ENCODE measurements around the gene CEP55.
"Not testable (repeated sequence)": the region's sequence is repeated elsewhere in the genome, so short reads cannot be mapped to it uniquely, and the experiment has no call there.

Gene CEP55

DNA sequence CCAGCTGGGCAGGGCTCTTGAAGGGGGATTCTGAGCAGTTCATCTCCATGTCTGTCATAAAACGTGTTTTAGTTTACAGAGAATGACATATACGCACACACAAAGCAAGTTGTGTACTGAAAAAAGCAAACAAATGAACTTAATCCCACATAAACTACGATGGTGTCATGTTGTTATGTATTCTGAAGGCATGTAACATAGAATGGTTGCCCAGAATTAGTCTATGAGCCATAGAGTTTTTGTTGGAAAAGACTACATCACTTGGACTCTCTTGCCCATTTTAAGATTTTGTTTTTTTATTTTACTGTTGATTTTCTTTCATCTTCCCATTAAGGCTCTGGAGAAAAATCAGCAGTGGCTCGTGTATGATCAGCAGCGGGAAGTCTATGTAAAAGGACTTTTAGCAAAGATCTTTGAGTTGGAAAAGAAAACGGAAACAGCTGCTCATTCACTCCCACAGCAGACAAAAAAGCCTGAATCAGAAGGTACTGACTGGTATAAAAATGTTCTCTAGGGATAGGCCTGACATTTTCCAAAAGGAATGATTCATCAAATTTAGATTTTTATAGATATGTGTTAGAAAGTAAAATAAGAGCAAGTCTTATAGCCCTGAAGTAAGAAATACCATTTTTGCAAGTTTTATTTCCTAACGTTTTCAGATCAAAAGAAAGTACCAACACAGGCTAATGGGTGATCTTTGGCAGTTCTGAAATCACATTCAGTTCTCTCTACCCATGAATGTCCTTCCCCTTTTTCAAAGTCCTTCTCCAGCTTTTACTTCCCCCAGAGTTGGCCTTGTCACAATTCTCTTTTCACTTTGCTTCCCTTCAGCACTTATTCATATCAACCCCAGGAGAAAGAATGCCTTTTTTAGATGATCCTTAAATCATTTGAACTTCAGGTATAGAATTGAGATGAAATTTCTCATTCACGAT lies 18.9 kb downstream of the CEP55 start:
- DNase-seq: no peak

GRCh38 chr10:93516006-93516380 lies 19.6 kb downstream of the CEP55 start:
- DNase-seq: no peak

- DNase-seq: no peak
Measured at GRCh38 chr10:93518531-93518930, 22.1 kb downstream of the CEP55 start.

DNA sequence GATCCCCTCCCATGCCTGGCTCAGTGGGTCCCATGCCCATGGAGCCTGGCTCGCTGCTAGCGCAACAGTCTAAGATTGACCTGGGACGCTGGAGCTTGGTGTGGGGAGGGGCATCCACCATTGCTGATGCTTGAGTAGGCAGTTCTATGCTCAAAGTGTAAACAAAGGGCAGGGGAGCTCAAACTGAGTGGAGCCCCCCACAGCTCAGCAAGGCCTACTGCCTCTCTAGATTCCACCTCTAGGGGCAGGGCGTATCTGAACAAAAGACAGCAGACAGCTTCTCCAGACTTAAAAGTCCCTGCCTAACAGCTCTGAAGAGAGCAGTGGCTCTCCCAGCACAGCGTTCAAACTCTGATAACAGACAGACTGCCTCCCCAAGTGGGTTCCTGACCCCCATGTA lies 38.9 kb downstream of the CEP55 start:
- no peak for DNase-seq

- not testable (repeated sequence) for DNase-seq
Measured at GRCh38 chr10:93540871-93541270, 44.5 kb downstream of the CEP55 start.

DNA sequence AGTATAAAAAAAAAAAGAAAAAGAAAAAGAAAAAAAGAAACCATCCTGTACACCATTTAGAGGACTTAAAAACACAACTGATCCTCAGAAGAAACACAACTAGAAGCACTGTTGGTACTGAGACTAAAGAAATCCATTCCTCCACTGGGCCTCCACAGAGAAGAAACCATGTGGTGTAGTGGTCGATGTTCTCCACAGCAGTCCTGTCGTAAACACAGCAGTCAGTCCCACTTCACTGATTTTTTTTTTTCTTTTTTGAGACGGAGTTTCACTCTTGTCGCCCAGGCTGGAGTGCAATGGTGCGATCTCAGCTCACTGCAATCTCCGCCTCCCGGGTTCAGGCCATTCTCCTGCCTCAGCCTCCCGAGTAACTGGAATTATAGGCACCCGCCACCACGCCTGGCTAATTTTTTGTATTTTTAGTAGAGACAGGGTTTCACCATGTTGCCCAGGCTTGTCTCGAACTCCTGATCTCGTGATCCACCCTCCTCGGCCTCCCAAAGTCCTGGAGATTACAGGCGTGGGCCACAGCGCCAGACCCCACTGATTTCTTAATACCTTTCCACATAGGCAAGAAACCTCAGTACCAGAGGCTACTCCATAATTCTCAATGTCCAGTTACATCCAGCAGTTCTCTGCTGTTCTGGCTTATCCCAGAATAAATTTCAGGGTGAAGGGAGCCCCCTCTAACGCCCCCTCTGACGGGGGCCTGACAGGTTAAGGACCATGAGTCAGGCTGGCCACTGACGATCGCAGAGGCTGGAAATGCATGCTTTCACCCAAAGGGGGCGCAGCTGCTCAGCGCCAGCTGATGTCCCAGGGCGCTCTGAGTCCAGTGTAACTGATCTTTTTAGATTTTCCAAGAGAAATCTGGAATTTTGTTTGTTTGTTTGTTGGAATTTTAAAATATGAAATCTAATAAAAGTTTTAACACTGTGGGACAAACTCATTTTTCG lies 45.3 kb downstream of the CEP55 start:
- no peak for DNase-seq

- no peak for DNase-seq
Measured at GRCh38 chr10:93542358-93542791, 46.0 kb downstream of the CEP55 start.

- not testable (repeated sequence) for DNase-seq
Measured at GRCh38 chr10:93546995-93547394, 50.6 kb downstream of the CEP55 start.

GRCh38 chr10:93547522-93547921 lies 51.1 kb downstream of the CEP55 start:
- DNase-seq: no peak

- no peak for DNase-seq
Measured at GRCh38 chr10:93548376-93549071, 52.1 kb downstream of the CEP55 start.

DNA sequence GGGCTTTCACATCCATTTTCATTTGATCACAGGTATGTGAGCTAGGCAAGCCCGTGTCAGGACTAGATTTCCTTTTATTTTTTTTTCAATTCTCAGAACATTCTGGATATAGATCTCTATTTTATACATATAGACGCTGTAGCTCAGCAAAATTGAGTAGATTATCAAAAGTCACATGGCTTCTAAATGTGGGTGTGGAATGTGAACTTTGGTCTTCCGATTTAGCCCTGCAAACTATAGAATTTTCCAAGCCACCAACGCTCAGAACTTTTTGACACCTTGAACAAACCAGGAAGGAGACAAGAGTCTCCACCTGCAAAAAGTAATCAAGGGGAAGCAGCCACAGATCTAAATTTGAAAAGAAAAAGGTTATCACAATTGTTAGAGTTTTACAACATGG lies 54.2 kb downstream of the CEP55 start:
- no peak for DNase-seq

GRCh38 chr10:93552780-93553179 lies 56.4 kb downstream of the CEP55 start:
- no peak for DNase-seq

GRCh38 chr10:93553482-93554315 lies 57.3 kb downstream of the CEP55 start:
- no peak for DNase-seq

DNA sequence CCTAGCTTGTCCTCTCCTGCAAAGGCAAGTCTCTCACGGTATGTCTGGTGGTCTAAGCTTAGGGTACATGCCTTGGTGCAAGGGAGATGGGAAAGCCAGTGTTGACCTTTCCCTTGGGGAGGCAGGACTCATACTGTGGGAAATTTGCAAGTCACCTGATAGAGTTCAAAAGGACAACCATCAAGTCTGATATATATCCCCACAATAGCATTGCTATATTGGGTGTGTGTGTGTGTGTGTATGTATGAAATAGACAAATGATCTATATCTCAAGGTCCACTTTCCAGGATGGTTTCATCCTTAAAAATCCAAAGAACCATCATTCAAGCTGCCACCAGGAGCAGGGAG lies 57.9 kb downstream of the CEP55 start:
- DNase-seq: no peak

GRCh38 chr10:93554760-93555432 lies 58.5 kb downstream of the CEP55 start:
- DNase-seq: peak in 1 of 2 donors; percentile 12

DNA sequence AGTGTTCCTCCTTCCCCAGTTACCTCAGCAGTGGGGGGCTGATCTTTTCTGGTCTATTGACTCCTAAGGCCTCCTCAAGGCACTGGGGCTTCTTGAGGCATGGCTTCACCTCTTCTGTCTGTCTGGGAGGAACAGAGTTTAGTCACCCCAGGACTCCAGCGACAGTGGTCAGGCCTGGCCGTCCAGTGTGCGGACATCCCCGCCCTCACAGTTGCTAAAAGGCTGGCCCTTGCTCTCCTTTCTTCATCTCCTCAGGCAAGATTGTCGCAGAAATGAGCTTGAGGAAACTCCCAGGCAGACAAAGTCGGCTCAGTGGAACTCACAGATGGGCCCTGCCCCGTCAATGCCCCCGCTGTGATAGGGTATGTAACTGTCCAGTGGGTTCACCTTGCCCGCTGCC lies 63.1 kb downstream of the CEP55 start:
- DNase-seq: no peak

- DNase-seq: no peak
Measured at GRCh38 chr10:93560541-93560940, 64.1 kb downstream of the CEP55 start.

DNA sequence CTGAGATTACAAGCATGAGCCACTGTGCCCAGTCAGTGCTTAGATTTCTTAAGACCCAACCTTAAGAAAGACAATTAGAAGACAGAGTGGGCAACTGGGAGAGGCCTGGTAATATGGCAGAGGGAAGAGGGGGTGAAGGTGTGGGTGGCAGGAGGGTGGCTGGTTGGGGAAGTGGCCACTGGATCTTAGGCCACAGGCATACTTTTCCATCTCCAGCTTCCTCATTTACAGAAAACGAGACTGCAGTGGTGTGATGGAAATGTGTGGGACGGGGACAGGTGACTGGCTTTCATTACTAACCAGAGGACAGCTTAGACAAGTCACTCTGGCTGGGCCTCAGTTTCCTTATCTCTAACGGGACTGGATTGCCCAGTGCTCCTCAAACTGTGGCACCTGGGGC lies 69.0 kb downstream of the CEP55 start:
- DNase-seq: no peak

GRCh38 chr10:93566435-93567276 lies 70.2 kb downstream of the CEP55 start, which contains the start of gene FFAR4:
FFAR4 (plus strand) TSS chr10:93566665; CDS start chr10:93566721, 56 bp downstream.
- DNase-seq: no peak

Data from activated CD4-positive, alpha-beta T cell treated with anti-CD3 and anti-CD28 coated beads for 4 hours (primary cell).